ENCODE data around the gene ARHGEF4. TPM values are rescaled to one million over a fixed set of nuclear protein-coding genes. Genes with fewer than 3 reads are reported as not detected.
A peak's percentile ranks its signal among the peaks of the same experiment; 100 is the strongest.

Gene ARHGEF4
- polyA plus RNA-seq, 1 donor (not counting 4 experiments of a cell fraction or from before 2014, with no cell fraction given) = 22.6 TPM

DNA sequence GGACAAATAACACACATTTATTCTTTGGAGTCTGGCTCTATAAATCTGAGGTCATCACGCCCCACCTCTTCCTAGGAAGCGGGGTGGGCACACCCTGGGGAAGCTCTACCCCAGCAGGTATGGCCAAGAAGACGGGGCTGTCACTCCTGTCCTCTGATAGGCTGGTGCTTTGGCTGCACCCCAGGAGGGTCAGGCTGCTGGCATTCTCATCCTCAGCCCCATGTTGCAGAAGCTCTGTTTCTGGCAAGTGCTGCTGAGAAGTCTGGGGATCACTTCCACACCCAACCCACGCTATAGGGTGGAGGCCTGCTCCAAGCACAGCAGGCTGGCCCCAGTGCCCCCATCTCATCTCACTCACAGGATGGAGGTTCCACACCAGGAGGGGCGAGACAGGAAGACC is 17.6 kb downstream of the ARHGEF4 start:
- Histone ChIP-seq H3K4me2 (ENCODE audit: control insufficient read depth, extremely low read depth, insufficient read depth, low read depth, low read length) (no peak overlapping the region), H3K79me2 (ENCODE audit: control insufficient read depth, insufficient read depth, low read length) (peaks cover 13% of the 10 kb centered on the region), H3K9me1 (ENCODE audit: control insufficient read depth, extremely low read depth, insufficient read depth, low read length) (no peaks in the 10 kb centered on the region), H3K27me3 (ENCODE audit: control insufficient read depth, extremely low read depth, insufficient read depth, low read length) (no peaks in the 10 kb centered on the region), H3K9me3 (ENCODE audit: control insufficient read depth, low read depth, low read length) (no peaks in the 10 kb centered on the region), H3K4me1 (ENCODE audit: control insufficient read depth, extremely low read depth, insufficient read depth, low read length) (peaks cover 6% of the 10 kb centered on the region), H2AFZ (ENCODE audit: control insufficient read depth, low read length) (no peak overlapping the region), H4K20me1 (ENCODE audit: control insufficient read depth, extremely low read depth, insufficient read depth, low read length) (no peaks in the 10 kb centered on the region), H3K9ac (ENCODE audit: control insufficient read depth, extremely low read depth, insufficient read depth, low read length) (no peak overlapping the region), H3K4me3 (ENCODE audit: control insufficient read depth in 2 of 3, extremely low read depth in 1 of 3, insufficient read depth in 2 of 3, low read depth in 1 of 3, low read length in 3 of 3) (no peak overlapping the region), H3K27ac (ENCODE audit: control insufficient read depth, insufficient read depth, low read length) (no peak overlapping the region), H3K36me3 (ENCODE audit: control insufficient read depth in 2 of 2, extremely low read depth in 1 of 2, insufficient read depth in 2 of 2, low read length in 2 of 2) (peaks cover 3 to 5% of the 10 kb centered on the region in 2 experiments)
- DNase-seq (ENCODE audit: low read depth, low spot score) (no peak), FAIRE-seq (no peak)
- TF ChIP-seq, protein P1, sequence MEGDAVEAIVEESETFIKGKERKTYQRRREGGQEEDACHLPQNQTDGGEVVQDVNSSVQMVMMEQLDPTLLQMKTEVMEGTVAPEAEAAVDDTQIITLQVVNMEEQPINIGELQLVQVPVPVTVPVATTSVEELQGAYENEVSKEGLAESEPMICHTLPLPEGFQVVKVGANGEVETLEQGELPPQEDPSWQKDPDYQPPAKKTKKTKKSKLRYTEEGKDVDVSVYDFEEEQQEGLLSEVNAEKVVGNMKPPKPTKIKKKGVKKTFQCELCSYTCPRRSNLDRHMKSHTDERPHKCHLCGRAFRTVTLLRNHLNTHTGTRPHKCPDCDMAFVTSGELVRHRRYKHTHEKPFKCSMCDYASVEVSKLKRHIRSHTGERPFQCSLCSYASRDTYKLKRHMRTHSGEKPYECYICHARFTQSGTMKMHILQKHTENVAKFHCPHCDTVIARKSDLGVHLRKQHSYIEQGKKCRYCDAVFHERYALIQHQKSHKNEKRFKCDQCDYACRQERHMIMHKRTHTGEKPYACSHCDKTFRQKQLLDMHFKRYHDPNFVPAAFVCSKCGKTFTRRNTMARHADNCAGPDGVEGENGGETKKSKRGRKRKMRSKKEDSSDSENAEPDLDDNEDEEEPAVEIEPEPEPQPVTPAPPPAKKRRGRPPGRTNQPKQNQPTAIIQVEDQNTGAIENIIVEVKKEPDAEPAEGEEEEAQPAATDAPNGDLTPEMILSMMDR (optimal IDR thresholded peaks at IDR 0.05 in 1 of 3, IDR thresholded peaks at IDR 0.05 in 1 of 3, conservative IDR thresholded peaks at IDR 0.05 in 1 of 3; ENCODE audit: extremely low read depth in 1 of 3, insufficient read depth in 2 of 3, low read length in 3 of 3) = no peak
- TF ChIP-seq EZH2 (IDR thresholded peaks at IDR 0.05; ENCODE audit: low read length) = no peak
- dilution Hi-C loops (cut with MboI; ENCODE audit: extremely low pct_ligation_motif_present, low sequenced_read_pairs) = no loop called here

DNA sequence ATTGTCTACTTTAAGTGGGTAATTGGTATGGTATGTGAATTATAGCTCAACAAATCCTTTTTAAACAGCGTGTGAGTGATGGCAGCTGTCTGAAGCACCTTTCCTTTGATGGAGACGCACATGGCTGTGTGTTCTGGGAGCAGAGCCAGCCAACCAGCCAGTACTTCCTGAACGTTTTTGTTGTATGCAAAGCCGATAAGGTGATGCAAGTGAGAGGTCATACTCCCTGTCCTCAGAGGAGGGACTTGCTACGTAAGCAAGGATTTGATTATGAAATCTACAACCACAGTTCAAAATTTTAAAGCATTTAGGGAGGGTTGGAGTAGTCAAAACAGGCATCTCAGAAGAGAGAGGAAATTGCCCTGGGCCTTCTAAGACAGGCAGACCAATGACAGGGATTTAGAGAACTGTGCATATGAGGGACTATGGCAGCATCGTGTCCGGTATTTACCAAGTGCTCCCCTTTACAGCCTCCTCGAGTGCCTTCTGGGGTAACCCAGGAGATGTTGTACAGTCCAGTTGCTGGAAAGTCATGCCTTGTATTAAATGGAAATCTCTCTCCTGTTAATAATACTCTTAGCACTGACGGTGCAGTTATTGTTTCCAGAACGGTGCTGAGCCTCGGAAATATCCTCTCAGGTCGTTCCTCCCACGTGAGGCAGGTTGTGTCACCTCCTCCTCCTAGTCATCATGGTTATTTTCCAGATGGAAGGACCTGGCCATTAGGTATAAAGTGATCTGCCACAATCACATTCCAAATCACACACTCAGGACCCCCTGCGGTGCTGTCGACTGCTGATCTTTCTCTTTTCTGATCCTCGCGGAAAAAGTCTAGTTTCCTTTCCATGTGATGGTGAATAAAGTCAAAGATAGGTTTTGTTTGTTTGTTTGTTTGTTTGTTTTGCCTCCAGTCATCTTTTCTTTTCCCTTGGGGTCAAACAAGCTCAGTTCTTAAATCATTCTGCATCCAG is 28.4 kb downstream of the ARHGEF4 start:
- DNase-seq (ENCODE audit: low read depth, low spot score) (peak; percentile 77), FAIRE-seq (peak; percentile 83)
- Histone ChIP-seq H4K20me1 (ENCODE audit: control insufficient read depth, extremely low read depth, insufficient read depth, low read length) (no peaks in the 10 kb centered on the region), H3K4me1 (ENCODE audit: control insufficient read depth, extremely low read depth, insufficient read depth, low read length) (peaks cover 27% of the 10 kb centered on the region), H2AFZ (ENCODE audit: control insufficient read depth, low read length) (peak overlapping the region; percentile 9), H3K9me3 (ENCODE audit: control insufficient read depth, low read depth, low read length) (no peaks in the 10 kb centered on the region), H3K27me3 (ENCODE audit: control insufficient read depth, extremely low read depth, insufficient read depth, low read length) (no peaks in the 10 kb centered on the region), H3K79me2 (ENCODE audit: control insufficient read depth, insufficient read depth, low read length) (no peaks in the 10 kb centered on the region), H3K4me2 (ENCODE audit: control insufficient read depth, extremely low read depth, insufficient read depth, low read depth, low read length) (peak overlapping the region; percentile 22), H3K9me1 (ENCODE audit: control insufficient read depth, extremely low read depth, insufficient read depth, low read length) (no peaks in the 10 kb centered on the region), H3K27ac (ENCODE audit: control insufficient read depth, insufficient read depth, low read length) (peak overlapping the region; percentile 69), H3K36me3 (ENCODE audit: control insufficient read depth in 2 of 2, extremely low read depth in 1 of 2, insufficient read depth in 2 of 2, low read length in 2 of 2) (no peaks in the 10 kb centered on the region), H3K9ac (ENCODE audit: control insufficient read depth, extremely low read depth, insufficient read depth, low read length) (peak overlapping the region; percentile 47), H3K4me3 (ENCODE audit: control insufficient read depth in 2 of 3, extremely low read depth in 1 of 3, insufficient read depth in 2 of 3, low read depth in 1 of 3, low read length in 3 of 3) (no peak overlapping the region)
- TF ChIP-seq, protein P1 (optimal IDR thresholded peaks at IDR 0.05 in 1 of 3, IDR thresholded peaks at IDR 0.05 in 1 of 3, conservative IDR thresholded peaks at IDR 0.05 in 1 of 3; ENCODE audit: extremely low read depth in 1 of 3, insufficient read depth in 2 of 3, low read length in 3 of 3) = no peak
- no peak for TF ChIP-seq EZH2 (IDR thresholded peaks at IDR 0.05; ENCODE audit: low read length)
- dilution Hi-C loops (cut with MboI; ENCODE audit: extremely low pct_ligation_motif_present, low sequenced_read_pairs) = no loop called here

Data from keratinocyte (primary cell).